ENCODE results near the gene GLRA2.

DNA sequence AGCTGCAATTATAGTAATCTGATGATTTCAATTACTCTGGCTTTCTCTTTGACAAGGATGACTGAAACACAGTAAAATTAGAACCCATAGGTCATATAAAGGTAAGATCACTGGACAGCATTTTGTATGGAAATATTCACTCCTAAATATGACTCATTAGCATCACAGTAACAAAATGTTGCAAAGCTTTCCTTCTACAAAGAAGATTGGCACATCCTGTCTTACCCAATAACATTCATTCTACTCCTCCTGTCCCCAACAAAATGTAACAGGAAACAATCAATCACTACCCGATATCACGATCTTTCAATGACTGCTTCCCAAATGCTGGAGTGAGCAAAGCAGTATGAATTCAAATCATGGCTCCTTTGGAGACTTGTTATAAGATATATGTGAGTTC, 248.2 kb downstream of the GLRA2 start:
- TF ChIP-seq YY1 (IDR thresholded peaks at IDR 0.05; ENCODE audit: low read depth), result no peak
- no peak for TF ChIP-seq FOXM1 (IDR thresholded peaks at IDR 0.05; ENCODE audit: borderline replicate concordance, low read depth)
- TF ChIP-seq REST (IDR thresholded peaks at IDR 0.05; ENCODE audit: low read depth), result no peak

All from Ishikawa (cell line).